ENCODE measurements around the gene PPIF. TPM values are rescaled to one million over a fixed set of nuclear protein-coding genes. Genes with fewer than 3 reads are reported as not detected.

Gene PPIF
- total RNA-seq, 2 experiments from 2014 or later: 55.7 to 121 TPM

GRCh38 chr10:79380946-79381721 lies 33.9 kb downstream of the PPIF start:
- intact Hi-C loops (cut with micrococcal nuclease; ENCODE audit: unreplicated experiment): no loop called here
- Histone ChIP-seq H3K79me2 (ENCODE audit: insufficient read depth, low read depth, low read length) (no peaks in the 10 kb centered on the region), H3K4me2 (ENCODE audit: low read length) (no peak overlapping the region), H3K36me3 (ENCODE audit: insufficient read depth, low read length) (no peaks in the 10 kb centered on the region), H3K4me1 (ENCODE audit: insufficient read depth, low read length, poor library complexity, severe bottlenecking) (no peaks in the 10 kb centered on the region), H3K9me2 (ENCODE audit: insufficient read depth, low read length) (no peaks in the 10 kb centered on the region), H4K20me1 (ENCODE audit: insufficient read depth, low read length) (no peaks in the 10 kb centered on the region), H3K9me3 (ENCODE audit: low read length) (no peaks in the 10 kb centered on the region), H3K27ac (ENCODE audit: low read depth, low read length, poor library complexity, severe bottlenecking) (no peak overlapping the region), H3K4me3 (ENCODE audit: low read depth, low read length, poor library complexity, severe bottlenecking) (no peak overlapping the region), H2AFZ (ENCODE audit: low read length) (no peak overlapping the region)
- POLR2A ChIA-PET: interaction anchor here (0.6 kb wide), 1 partner anchor 136 kb away, joined by 3 read pairs; no protein-coding TSS in a partner anchor
- BruUV-seq (replicated peaks): no TSS peak
- TF ChIP-seq EZH2phosphoT487 (IDR thresholded peaks at IDR 0.05; ENCODE audit: borderline replicate concordance, low read depth, low read length): no peak
- TF ChIP-seq CTCF (conservative IDR thresholded peaks at IDR 0.05; ENCODE audit: low read length): no peak
- CTCF ChIA-PET (ENCODE audit: unreplicated experiment): no interaction called here
- DNase-seq (ENCODE audit: low spot score): no peak

- H2AFZ ChIP-seq (ENCODE audit: low read length): no peak overlapping the region
- no peaks in the 10 kb centered on the region for H3K9me3 ChIP-seq (ENCODE audit: low read length)
- ChIA-PET CTCF (ENCODE audit: unreplicated experiment) (no interaction called here), POLR2A (interaction anchor here (0.6 kb wide), 1 partner anchor 137 kb away, joined by 3 read pairs; no protein-coding TSS in a partner anchor)
- no peak overlapping the region for H3K4me2 ChIP-seq (ENCODE audit: low read length)
- no peaks in the 10 kb centered on the region for H4K20me1 ChIP-seq (ENCODE audit: insufficient read depth, low read length)
- no peaks in the 10 kb centered on the region for H3K36me3 ChIP-seq (ENCODE audit: insufficient read depth, low read length)
- H3K27ac ChIP-seq (ENCODE audit: low read depth, low read length, poor library complexity, severe bottlenecking): no peak overlapping the region
- DNase-seq (ENCODE audit: low spot score): no peak
- no peaks in the 10 kb centered on the region for H3K4me1 ChIP-seq (ENCODE audit: insufficient read depth, low read length, poor library complexity, severe bottlenecking)
- intact Hi-C loops (cut with micrococcal nuclease; ENCODE audit: unreplicated experiment): no loop called here
- TF ChIP-seq EZH2phosphoT487 (IDR thresholded peaks at IDR 0.05; ENCODE audit: borderline replicate concordance, low read depth, low read length) (no peak), CTCF (conservative IDR thresholded peaks at IDR 0.05; ENCODE audit: low read length) (no peak)
- H3K79me2 ChIP-seq (ENCODE audit: insufficient read depth, low read depth, low read length): no peaks in the 10 kb centered on the region
- no peaks in the 10 kb centered on the region for H3K9me2 ChIP-seq (ENCODE audit: insufficient read depth, low read length)
- no TSS peak for BruUV-seq (replicated peaks)
- H3K4me3 ChIP-seq (ENCODE audit: low read depth, low read length, poor library complexity, severe bottlenecking): no peak overlapping the region
These were observed 34.5 kb downstream of the PPIF start for GRCh38 chr10:79381804-79382221.

- DNase-seq (ENCODE audit: low spot score): no peak
- H3K36me3 ChIP-seq (ENCODE audit: insufficient read depth, low read length): no peaks in the 10 kb centered on the region
- H2AFZ ChIP-seq (ENCODE audit: low read length): no peak overlapping the region
- no peak for TF ChIP-seq CTCF (conservative IDR thresholded peaks at IDR 0.05; ENCODE audit: low read length)
- TF ChIP-seq EZH2phosphoT487 (IDR thresholded peaks at IDR 0.05; ENCODE audit: borderline replicate concordance, low read depth, low read length): no peak
- no peaks in the 10 kb centered on the region for H3K4me1 ChIP-seq (ENCODE audit: insufficient read depth, low read length, poor library complexity, severe bottlenecking)
- POLR2A ChIA-PET: no interaction called here
- no peaks in the 10 kb centered on the region for H3K9me3 ChIP-seq (ENCODE audit: low read length)
- H3K27ac ChIP-seq (ENCODE audit: low read depth, low read length, poor library complexity, severe bottlenecking): no peak overlapping the region
- H3K4me2 ChIP-seq (ENCODE audit: low read length): no peak overlapping the region
- intact Hi-C loops (cut with micrococcal nuclease; ENCODE audit: unreplicated experiment): no loop called here
- H3K9me2 ChIP-seq (ENCODE audit: insufficient read depth, low read length): no peaks in the 10 kb centered on the region
- BruUV-seq (replicated peaks): no TSS peak
- H4K20me1 ChIP-seq (ENCODE audit: insufficient read depth, low read length): no peaks in the 10 kb centered on the region
- no peaks in the 10 kb centered on the region for H3K79me2 ChIP-seq (ENCODE audit: insufficient read depth, low read depth, low read length)
- H3K4me3 ChIP-seq (ENCODE audit: low read depth, low read length, poor library complexity, severe bottlenecking): no peak overlapping the region
- CTCF ChIA-PET (ENCODE audit: unreplicated experiment): no interaction called here
These were observed 35.2 kb downstream of the PPIF start for GRCh38 chr10:79382491-79382941.
